Progenitor cell of endocrine pancreas (in vitro differentiated cells): ENCODE measurements around the gene DDX31. TPM values are rescaled to one million over a fixed set of nuclear protein-coding genes. Genes with fewer than 3 reads are reported as not detected.

Experiments used
- DNase-seq: peaks from one replicate; pipeline ENCODE4 v3.0.0; 2021; ENCODE audit warnings: low spot score; ENCODE audit not compliant: unreplicated experiment
- H3K27ac Mint-ChIP-seq: 2 replicates; pipeline ENCODE4 v1.8.0; 2021; ENCODE audit warnings: mild to moderate bottlenecking, moderate library complexity, mixed read lengths
- H3K27me3 Mint-ChIP-seq: 2 replicates; pipeline ENCODE4 v1.8.0; 2021; ENCODE audit warnings: mixed read lengths
- H3K36me3 Mint-ChIP-seq: 2 replicates; pipeline ENCODE4 v1.8.0; 2022; ENCODE audit warnings: mixed read lengths; ENCODE audit not compliant: insufficient read depth
- H3K4me1 Mint-ChIP-seq: 2 replicates; pipeline ENCODE4 v1.8.0; 2021; ENCODE audit warnings: low read depth, mixed read lengths
- H3K4me3 Mint-ChIP-seq: 2 replicates; pipeline ENCODE4 v1.8.0; 2021; ENCODE audit warnings: low read depth, mild to moderate bottlenecking, moderate library complexity, mixed read lengths
- H3K9me3 Mint-ChIP-seq: 2 replicates; pipeline ENCODE4 v1.8.0; 2021; ENCODE audit warnings: low read depth, mixed read lengths
- total RNA-seq: library from RNA; stranded (reverse); gene quantifications from 2 replicates; pipeline ENCODE4 v1.2.1, GENCODE V29; 2021
- TF ChIP-seq, protein P1 (sequence below): fragments of 200-600 bp; sonication (generic); IDR thresholded peaks from one replicate; pipeline ENCODE4 v1.5.0; 2021; ENCODE audit warnings: antibody characterized with exemption, mild to moderate bottlenecking; ENCODE audit not compliant: unreplicated experiment

The DDX31 gene
- total RNA-seq, 1 donor from 2014 or later: 16.7 TPM

DNA sequence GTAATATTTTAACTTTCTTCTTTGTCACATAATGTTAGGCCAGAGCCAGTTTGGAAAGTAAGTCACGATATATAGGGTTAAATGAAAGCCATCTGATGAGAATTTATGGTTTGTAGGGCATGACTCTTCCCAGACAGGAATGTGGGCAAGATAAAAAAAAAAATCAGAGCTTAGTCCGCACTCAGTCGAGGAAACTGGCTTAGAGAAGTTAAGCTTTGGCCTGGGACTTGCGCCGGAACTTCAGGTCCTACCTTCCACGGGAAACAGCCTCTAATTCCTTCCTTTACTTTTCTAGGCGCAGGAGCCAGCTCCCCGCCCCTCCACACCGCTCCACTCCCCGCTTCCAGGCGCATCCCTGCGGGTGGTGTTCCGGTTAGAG is 475 bp downstream of the DDX31 start:
- Mint-ChIP-seq H3K27me3 (no peaks in the 10 kb centered on the region), H3K27ac (peak overlapping the region; percentile 93), H3K4me3 (peak overlapping the region; percentile 92), H3K36me3 (peaks cover 6% of the 10 kb centered on the region), H3K4me1 (peaks cover 21% of the 10 kb centered on the region), H3K9me3 (no peaks in the 10 kb centered on the region)
- TF ChIP-seq, protein P1, sequence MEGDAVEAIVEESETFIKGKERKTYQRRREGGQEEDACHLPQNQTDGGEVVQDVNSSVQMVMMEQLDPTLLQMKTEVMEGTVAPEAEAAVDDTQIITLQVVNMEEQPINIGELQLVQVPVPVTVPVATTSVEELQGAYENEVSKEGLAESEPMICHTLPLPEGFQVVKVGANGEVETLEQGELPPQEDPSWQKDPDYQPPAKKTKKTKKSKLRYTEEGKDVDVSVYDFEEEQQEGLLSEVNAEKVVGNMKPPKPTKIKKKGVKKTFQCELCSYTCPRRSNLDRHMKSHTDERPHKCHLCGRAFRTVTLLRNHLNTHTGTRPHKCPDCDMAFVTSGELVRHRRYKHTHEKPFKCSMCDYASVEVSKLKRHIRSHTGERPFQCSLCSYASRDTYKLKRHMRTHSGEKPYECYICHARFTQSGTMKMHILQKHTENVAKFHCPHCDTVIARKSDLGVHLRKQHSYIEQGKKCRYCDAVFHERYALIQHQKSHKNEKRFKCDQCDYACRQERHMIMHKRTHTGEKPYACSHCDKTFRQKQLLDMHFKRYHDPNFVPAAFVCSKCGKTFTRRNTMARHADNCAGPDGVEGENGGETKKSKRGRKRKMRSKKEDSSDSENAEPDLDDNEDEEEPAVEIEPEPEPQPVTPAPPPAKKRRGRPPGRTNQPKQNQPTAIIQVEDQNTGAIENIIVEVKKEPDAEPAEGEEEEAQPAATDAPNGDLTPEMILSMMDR: no peak
- no peak for DNase-seq

GRCh38 chr9:132663851-132664250 is 5.9 kb downstream of the DDX31 start:
- TF ChIP-seq, protein P1: no peak
- no peaks in the 10 kb centered on the region for H3K9me3 Mint-ChIP-seq
- H3K27me3 Mint-ChIP-seq: no peaks in the 10 kb centered on the region

DNA sequence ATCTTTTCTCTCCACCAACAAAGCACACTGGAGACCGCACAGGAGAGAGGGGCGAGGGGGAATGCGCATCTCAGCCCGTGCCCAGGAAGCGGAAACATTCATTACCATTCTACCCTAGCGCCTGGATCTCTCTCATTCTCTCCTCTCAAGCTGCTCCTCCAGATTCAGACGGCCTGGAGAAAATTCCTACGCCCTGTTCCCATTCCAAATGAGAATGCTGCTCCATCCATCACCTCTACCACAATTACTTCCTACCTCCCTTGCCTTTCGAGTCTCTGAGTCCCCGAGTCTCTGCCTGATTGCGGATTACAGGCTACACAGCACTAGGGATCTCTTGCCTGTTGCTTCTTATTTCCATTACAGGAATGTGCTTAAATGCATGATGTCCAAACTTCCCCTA is 6.7 kb downstream of the DDX31 start:
- TF ChIP-seq, protein P1: no peak
- H3K4me3 Mint-ChIP-seq: no peak overlapping the region
- no peaks in the 10 kb centered on the region for H3K27me3 Mint-ChIP-seq
- H3K36me3 Mint-ChIP-seq: peaks cover 9% of the 10 kb centered on the region
- no peaks in the 10 kb centered on the region for H3K9me3 Mint-ChIP-seq
- DNase-seq: no peak
- H3K27ac Mint-ChIP-seq: no peak overlapping the region
- peaks cover 3% of the 10 kb centered on the region for H3K4me1 Mint-ChIP-seq

More at GRCh38 chr9:132663851-132664250, 5.9 kb downstream of the DDX31 start:
- Mint-ChIP-seq H3K27ac (no peak overlapping the region), H3K4me1 (peaks cover 5% of the 10 kb centered on the region), H3K4me3 (no peak overlapping the region), H3K36me3 (peaks cover 10% of the 10 kb centered on the region)
- DNase-seq: no peak

DNA sequence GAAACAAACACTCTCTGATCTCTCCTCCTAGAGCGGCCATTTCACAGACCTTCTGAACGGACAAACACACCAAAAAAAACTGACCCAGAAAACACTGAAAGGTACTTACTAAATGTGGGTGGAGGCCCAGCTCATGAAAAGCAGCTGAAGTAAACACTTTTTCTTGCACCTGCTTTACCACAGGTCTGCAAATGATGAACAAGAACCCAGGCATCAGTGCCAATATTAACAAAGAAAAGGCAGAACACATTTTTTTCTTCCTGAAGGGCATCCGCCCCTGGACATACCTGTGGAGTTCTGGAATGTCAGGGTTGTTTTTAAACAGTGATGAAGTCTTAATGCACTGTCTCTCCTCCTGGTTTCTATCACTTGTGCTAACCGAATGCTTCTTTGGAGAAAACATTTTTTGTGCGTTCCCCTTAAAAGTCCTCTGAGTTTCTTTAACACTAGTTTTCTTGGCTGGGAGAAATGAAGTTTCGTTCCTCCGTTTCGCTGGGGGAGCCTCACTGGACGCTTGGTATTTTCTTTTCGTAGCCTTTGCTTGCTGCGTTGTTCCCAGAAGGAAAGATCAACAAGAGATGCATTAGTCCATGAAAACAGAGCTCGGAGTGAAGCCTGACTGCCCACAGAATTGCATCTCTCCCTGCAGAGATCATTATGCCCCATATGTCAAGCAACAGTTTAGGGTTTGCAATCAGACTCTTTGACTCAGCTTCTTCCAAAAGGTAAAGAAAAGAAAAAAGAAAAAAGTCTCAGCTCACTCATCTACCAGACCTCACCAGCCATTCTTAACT is 7.4 kb downstream of the DDX31 start:
- TF ChIP-seq, protein P1: no peak

DNA sequence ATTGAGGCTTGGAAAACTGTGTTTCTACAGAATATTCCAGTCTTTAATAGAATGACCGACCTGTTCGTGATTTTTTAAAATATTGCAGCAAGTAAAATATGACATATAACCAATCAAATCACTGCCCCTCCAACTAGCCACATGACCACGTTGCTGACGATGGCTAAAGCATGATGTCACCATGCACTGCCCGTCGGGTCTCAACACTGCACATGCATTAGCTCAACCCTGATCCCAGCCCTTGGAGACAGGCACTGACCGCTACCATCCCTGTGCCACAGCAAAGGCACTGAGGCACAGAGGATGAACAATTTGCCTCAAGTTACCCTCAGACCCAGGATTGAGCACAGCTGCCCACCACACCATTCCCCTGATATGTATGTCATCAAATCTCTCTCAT is 13.5 kb downstream of the DDX31 start:
- no peak for DNase-seq
- TF ChIP-seq, protein P1: no peak
- Mint-ChIP-seq H3K4me1 (no peaks in the 10 kb centered on the region), H3K4me3 (no peak overlapping the region), H3K27me3 (no peaks in the 10 kb centered on the region), H3K27ac (no peak overlapping the region), H3K36me3 (peaks cover 6% of the 10 kb centered on the region), H3K9me3 (no peaks in the 10 kb centered on the region)

More for the DNA sequence above, 7.4 kb downstream of the DDX31 start:
- Mint-ChIP-seq H3K4me1 (no peaks in the 10 kb centered on the region), H3K27ac (no peak overlapping the region), H3K27me3 (no peaks in the 10 kb centered on the region), H3K36me3 (peaks cover 7% of the 10 kb centered on the region), H3K9me3 (no peaks in the 10 kb centered on the region), H3K4me3 (no peak overlapping the region)
- no peak for DNase-seq
